Smooth muscle cell (in vitro differentiated cells): ENCODE results near the gene ZNF467. TPM values are rescaled to one million over a fixed set of nuclear protein-coding genes. Genes with fewer than 3 reads are reported as not detected.

Experiments
- DNase-seq: peaks from one replicate; lab custom pipeline; 2025; ENCODE audit not compliant: unreplicated experiment; lab: John Stamatoyannopoulos, UW
- H2AFZ ChIP-seq: fragments of 200-600 bp; sonication (generic); 2 replicates; pipeline ENCODE4 v1.6.0; 2016; ENCODE audit warnings: antibody characterized with exemption, low read depth, mild to moderate bottlenecking
- H3F3A ChIP-seq: fragments of 200-600 bp; sonication (generic); 2 replicates; pipeline ENCODE4 v1.6.0; 2017; ENCODE audit warnings: antibody characterized with exemption, low read depth
- H3K27ac ChIP-seq: fragments of 200-600 bp; sonication (generic); 2 replicates; pipeline ENCODE4 v1.5.1; 2016; ENCODE audit warnings: low read depth, mild to moderate bottlenecking
- H3K27me3 ChIP-seq: fragments of 200-600 bp; sonication (generic); 2 replicates; pipeline ENCODE4 v1.6.1; 2016; ENCODE audit warnings: low read depth, mild to moderate bottlenecking
- H3K36me3 ChIP-seq: fragments of 200-600 bp; sonication (generic); 2 replicates; pipeline ENCODE4 v1.5.1; 2016; ENCODE audit warnings: low read depth
- H3K4me1 ChIP-seq: fragments of 200-600 bp; sonication (generic); 2 replicates; pipeline ENCODE4 v1.5.1; 2016; ENCODE audit warnings: low read depth
- H3K4me2 ChIP-seq: fragments of 200-600 bp; sonication (generic); 2 replicates; pipeline ENCODE4 v1.6.0; 2016; ENCODE audit warnings: mild to moderate bottlenecking
- H3K4me3 ChIP-seq: fragments of 200-600 bp; sonication (generic); 2 replicates; pipeline ENCODE4 v1.5.1; 2016; ENCODE audit warnings: mild to moderate bottlenecking
- H3K79me2 ChIP-seq: fragments of 200-600 bp; sonication (generic); 2 replicates; pipeline ENCODE4 v1.6.0; 2016; ENCODE audit warnings: low read depth, mild to moderate bottlenecking
- H3K9ac ChIP-seq: fragments of 200-600 bp; sonication (generic); 2 replicates; pipeline ENCODE4 v1.6.0; 2016; ENCODE audit warnings: low read depth
- H3K9me3 ChIP-seq: fragments of 200-600 bp; sonication (generic); replicated peaks from 2 replicates; pipeline ENCODE4 v1.5.1; 2016; ENCODE audit warnings: low read depth
- H4K20me1 ChIP-seq: fragments of 200-600 bp; sonication (generic); 2 replicates; pipeline ENCODE4 v1.6.0; 2016; ENCODE audit warnings: low read depth
- WGBS: methylation state at CpG from one replicate; pipeline ENCODE4 v1.1.7; 2016; ENCODE audit warnings: low lambda C conversion rate; 5-methylcytosine and 5-hydroxymethylcytosine counted together
- polyA plus RNA-seq: library from polyadenylated mRNA; unstranded; fragments of >200 nt; fragmentation: Nextera tagmentation; extraction: Ambion mirVana; gene quantifications from 2 replicates; pipeline ENCODE4 v1.2.1, GENCODE V29; 2016
- total RNA-seq: library from RNA; depleted of rRNA; stranded (reverse); fragments of >200 nt; gene quantifications from 2 replicates; pipeline ENCODE4 v1.2.3, GENCODE V29; 2014
- TF ChIP-seq, protein P1 (sequence below): fragments of 200-600 bp; sonication (generic); IDR thresholded peaks from 2 replicates; pipeline ENCODE4 v1.5.1; 2017; ENCODE audit warnings: borderline replicate concordance, mild to moderate bottlenecking, antibody characterized with exemption; ENCODE audit not compliant: insufficient read depth, poor library complexity, severe bottlenecking

The ZNF467 gene
- total and polyA plus RNA-seq, 2 experiments from 2014 or later, result 2.0 to 8.2 TPM

DNA sequence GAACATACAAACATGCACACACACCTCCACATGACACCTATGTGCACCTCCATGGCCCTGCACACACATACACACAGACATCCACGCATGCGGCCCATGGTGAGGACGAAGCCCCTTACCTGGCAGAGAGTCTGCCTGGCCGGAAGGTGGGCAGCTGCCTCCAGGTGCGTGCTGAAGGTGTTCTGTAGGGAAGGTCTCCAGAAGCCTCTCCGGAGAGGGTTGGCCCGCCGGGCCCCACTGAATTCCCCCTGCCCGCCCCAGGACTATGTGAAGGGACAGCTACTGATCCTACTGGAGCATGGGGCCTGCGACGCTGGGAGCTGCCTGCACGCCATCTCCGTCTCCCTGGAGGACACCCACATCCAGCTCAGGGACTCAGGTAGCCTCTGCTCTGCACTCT is 8.5 kb upstream of the ZNF467 start:
- no peak overlapping the region for H3K4me2 ChIP-seq
- no peak overlapping the region for H3K9ac ChIP-seq
- DNase-seq, result no peak
- H3K27me3 ChIP-seq, result peaks cover 4% of the 10 kb centered on the region
- TF ChIP-seq, protein P1, sequence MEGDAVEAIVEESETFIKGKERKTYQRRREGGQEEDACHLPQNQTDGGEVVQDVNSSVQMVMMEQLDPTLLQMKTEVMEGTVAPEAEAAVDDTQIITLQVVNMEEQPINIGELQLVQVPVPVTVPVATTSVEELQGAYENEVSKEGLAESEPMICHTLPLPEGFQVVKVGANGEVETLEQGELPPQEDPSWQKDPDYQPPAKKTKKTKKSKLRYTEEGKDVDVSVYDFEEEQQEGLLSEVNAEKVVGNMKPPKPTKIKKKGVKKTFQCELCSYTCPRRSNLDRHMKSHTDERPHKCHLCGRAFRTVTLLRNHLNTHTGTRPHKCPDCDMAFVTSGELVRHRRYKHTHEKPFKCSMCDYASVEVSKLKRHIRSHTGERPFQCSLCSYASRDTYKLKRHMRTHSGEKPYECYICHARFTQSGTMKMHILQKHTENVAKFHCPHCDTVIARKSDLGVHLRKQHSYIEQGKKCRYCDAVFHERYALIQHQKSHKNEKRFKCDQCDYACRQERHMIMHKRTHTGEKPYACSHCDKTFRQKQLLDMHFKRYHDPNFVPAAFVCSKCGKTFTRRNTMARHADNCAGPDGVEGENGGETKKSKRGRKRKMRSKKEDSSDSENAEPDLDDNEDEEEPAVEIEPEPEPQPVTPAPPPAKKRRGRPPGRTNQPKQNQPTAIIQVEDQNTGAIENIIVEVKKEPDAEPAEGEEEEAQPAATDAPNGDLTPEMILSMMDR, result no peak
- no peaks in the 10 kb centered on the region for H3K79me2 ChIP-seq
- H3K36me3 ChIP-seq, result no peaks in the 10 kb centered on the region
- no peak overlapping the region for H3K27ac ChIP-seq
- H4K20me1 ChIP-seq, result no peaks in the 10 kb centered on the region
- H3K4me1 ChIP-seq, result no peaks in the 10 kb centered on the region
- WGBS, result 94% methylated on average over 12 of the region's 13 CpGs
- H2AFZ ChIP-seq, result no peak overlapping the region
- no peak overlapping the region for H3K4me3 ChIP-seq
- H3F3A ChIP-seq, result no peaks in the 10 kb centered on the region
- no peaks in the 10 kb centered on the region for H3K9me3 ChIP-seq

DNA sequence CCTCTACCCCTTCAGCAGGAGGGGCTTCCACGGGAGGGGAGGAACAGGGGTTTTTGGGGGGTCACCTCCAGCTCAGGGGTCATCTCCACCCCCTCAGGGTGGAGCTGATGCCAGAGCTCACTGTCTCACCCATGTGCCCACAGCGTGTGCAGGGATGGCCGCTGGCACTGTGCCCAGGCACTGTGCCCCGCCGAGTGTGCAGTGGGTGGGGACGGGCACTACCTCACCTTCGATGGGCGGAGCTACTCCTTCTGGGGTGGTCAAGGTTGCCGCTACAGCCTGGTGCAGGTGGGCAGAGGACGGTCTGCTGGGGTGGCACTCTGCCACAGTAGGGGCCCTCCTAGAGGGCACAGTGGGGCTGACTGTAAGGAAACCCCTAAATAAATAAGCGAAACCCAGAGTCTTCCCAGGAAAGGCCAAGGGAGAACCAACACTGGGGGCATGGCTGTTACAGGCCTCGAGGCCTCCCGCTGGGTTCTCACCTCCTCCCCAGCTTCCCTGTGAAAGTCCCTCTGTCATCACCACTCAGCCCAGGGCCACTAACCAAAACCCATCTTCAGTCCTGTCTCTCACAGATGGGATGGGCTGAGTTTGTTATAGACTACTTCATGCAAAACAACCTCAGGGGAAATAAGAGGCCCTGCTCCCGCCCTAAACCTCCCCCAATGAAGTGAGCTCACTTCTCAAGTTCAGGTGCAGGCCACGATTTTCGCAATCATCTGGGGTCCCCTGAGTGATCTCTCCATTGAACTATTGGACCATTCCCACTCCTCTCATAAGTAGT is 7.4 kb upstream of the ZNF467 start:
- Histone ChIP-seq H3K79me2 (no peaks in the 10 kb centered on the region), H3K27ac (no peak overlapping the region), H3K27me3 (no peaks in the 10 kb centered on the region)

DNA sequence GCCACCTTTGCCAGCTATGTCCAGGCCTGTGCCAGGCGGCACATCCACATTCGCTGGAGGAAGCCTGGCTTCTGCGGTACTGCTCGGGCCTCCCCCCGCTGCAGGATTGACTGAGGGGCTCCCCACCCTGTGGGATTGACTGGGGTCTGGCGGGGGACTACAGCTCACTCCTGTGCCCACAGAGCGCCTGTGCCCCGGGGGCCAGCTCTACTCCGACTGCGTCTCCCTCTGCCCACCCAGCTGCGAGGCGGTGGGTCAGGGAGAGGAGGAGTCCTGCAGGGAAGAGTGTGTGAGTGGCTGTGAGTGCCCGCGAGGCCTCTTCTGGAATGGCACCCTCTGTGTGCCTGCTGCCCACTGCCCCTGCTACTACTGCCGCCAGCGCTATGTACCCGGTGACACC is 6.7 kb upstream of the ZNF467 start:
- TF ChIP-seq, protein P1, result no peak
- Histone ChIP-seq H3K27me3 (no peaks in the 10 kb centered on the region), H4K20me1 (no peaks in the 10 kb centered on the region), H3F3A (no peaks in the 10 kb centered on the region), H3K4me3 (no peak overlapping the region), H3K27ac (no peak overlapping the region), H3K4me2 (no peak overlapping the region), H3K9ac (no peak overlapping the region), H2AFZ (no peak overlapping the region), H3K4me1 (no peaks in the 10 kb centered on the region), H3K79me2 (no peaks in the 10 kb centered on the region), H3K36me3 (no peaks in the 10 kb centered on the region), H3K9me3 (no peaks in the 10 kb centered on the region)
- 94% methylated on average over 17 of the region's 17 CpGs for WGBS
- DNase-seq, result no peak

More for the DNA sequence above, 7.4 kb upstream of the ZNF467 start:
- Histone ChIP-seq H4K20me1 (no peaks in the 10 kb centered on the region), H3K36me3 (no peaks in the 10 kb centered on the region), H3K9me3 (no peaks in the 10 kb centered on the region), H3K4me3 (no peak overlapping the region), H3F3A (no peaks in the 10 kb centered on the region), H3K4me1 (no peaks in the 10 kb centered on the region), H2AFZ (no peak overlapping the region), H3K4me2 (no peak overlapping the region), H3K9ac (no peak overlapping the region)
- TF ChIP-seq, protein P1, result no peak
- 91% methylated on average over 16 of the region's 16 CpGs for WGBS
- no peak for DNase-seq

DNA sequence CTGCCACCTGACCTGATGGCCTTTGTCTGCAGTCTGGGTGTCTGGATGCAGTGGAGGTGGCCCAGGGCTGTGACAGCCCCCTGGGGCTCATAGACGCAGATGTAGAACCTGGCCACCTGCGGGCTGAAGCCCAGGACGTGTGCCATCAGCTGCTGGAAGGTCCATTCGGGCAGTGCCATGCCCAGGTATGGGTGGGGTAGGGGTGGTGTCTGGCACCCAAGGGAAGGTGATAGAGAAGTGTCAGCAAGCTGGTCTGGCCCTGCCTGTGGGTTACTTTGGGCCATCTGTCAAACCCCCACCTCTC is 6.1 kb upstream of the ZNF467 start:
- Histone ChIP-seq H3K27ac (no peak overlapping the region), H3K9me3 (no peaks in the 10 kb centered on the region), H3K9ac (no peak overlapping the region), H3K36me3 (no peaks in the 10 kb centered on the region), H3K4me3 (no peak overlapping the region), H3K27me3 (no peaks in the 10 kb centered on the region), H2AFZ (no peak overlapping the region), H3K79me2 (no peaks in the 10 kb centered on the region), H3K4me1 (no peaks in the 10 kb centered on the region), H3K4me2 (no peak overlapping the region), H3F3A (no peaks in the 10 kb centered on the region), H4K20me1 (peaks cover under 1% of the 10 kb centered on the region)
- 88% methylated on average over 4 of the region's 4 CpGs for WGBS
- TF ChIP-seq, protein P1, result no peak
- DNase-seq, result no peak
